Uterus (tissue), 2 donors: Measurements from ENCODE around the gene RPL19.

Experiments
- POLR2A ChIP-seq, 2 donors: fragments of 450-650 bp; IDR thresholded peaks; one replicate each; pipeline ENCODE4 v1.6.1; 2016; ENCODE audit warnings: antibody characterized with exemption in 2 of 2, mild to moderate bottlenecking in 1 of 2, moderate library complexity in 1 of 2
- TF ChIP-seq, protein P1 (sequence below), 4 experiments: fragments of 200-600 bp in 2 of 4; fragments of 450-650 bp in 2 of 4; sonication (generic) in 2 of 4; IDR thresholded peaks; one replicate each; pipeline ENCODE4 v1.5.1; 2016 to 2019; ENCODE audit warnings: antibody characterized with exemption in 4 of 4, mild to moderate bottlenecking in 2 of 4, moderate library complexity in 1 of 4

- no peak for TF ChIP-seq POLR2A (IDR thresholded peaks at IDR 0.05)
- TF ChIP-seq, protein P1, sequence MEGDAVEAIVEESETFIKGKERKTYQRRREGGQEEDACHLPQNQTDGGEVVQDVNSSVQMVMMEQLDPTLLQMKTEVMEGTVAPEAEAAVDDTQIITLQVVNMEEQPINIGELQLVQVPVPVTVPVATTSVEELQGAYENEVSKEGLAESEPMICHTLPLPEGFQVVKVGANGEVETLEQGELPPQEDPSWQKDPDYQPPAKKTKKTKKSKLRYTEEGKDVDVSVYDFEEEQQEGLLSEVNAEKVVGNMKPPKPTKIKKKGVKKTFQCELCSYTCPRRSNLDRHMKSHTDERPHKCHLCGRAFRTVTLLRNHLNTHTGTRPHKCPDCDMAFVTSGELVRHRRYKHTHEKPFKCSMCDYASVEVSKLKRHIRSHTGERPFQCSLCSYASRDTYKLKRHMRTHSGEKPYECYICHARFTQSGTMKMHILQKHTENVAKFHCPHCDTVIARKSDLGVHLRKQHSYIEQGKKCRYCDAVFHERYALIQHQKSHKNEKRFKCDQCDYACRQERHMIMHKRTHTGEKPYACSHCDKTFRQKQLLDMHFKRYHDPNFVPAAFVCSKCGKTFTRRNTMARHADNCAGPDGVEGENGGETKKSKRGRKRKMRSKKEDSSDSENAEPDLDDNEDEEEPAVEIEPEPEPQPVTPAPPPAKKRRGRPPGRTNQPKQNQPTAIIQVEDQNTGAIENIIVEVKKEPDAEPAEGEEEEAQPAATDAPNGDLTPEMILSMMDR (IDR thresholded peaks at IDR 0.05): peak; percentile 57 to 80 (median 70)
These were observed 35.4 kb upstream of the RPL19 start for GRCh38 chr17:39164675-39165143.
